Cardiac muscle cell (in vitro differentiated cells and primary cell): ENCODE measurements around the gene LATS2. TPM values are rescaled to one million over a fixed set of nuclear protein-coding genes. Genes with fewer than 3 reads are reported as not detected.

Source experiments
- DNase-seq, 2 donors: peaks; one replicate each; pipeline versions ENCODE4 v3.0.0 to v3.0.0-alpha.2; 2010 to 2017; ENCODE audit warnings: low read depth in 1 of 2, low spot score in 1 of 2
- H3K27ac ChIP-seq: fragments of 200-600 bp; sonication (generic); 2 replicates; pipeline ENCODE4 v1.5.1; 2016
- H3K27me3 ChIP-seq: fragments of 200-600 bp; sonication (generic); 2 replicates; pipeline ENCODE4 v1.6.0; 2016; ENCODE audit warnings: control low read depth
- H3K36me3 ChIP-seq: fragments of 200-600 bp; sonication (generic); 2 replicates; pipeline ENCODE4 v1.5.1; 2016; ENCODE audit warnings: control low read depth
- H3K4me1 ChIP-seq: fragments of 200-600 bp; sonication (generic); 2 replicates; pipeline ENCODE4 v1.8.1; 2017; ENCODE audit warnings: low read depth, mild to moderate bottlenecking, mixed run types
- H3K4me3 ChIP-seq: fragments of 200-600 bp; sonication (generic); 2 replicates; pipeline ENCODE4 v1.5.1; 2016; ENCODE audit warnings: mild to moderate bottlenecking
- H3K9me3 ChIP-seq: fragments of 200-600 bp; sonication (generic); 2 replicates; pipeline ENCODE4 v1.5.1; 2017; ENCODE audit warnings: low read depth, mild to moderate bottlenecking, control low read depth
- CTCF ChIP-seq: IDR thresholded peaks from 2 replicates; pipeline ENCODE4 v1.5.1; 2012; ENCODE audit warnings: low read depth, mild to moderate bottlenecking, low read length
- polyA plus RNA-seq: library from polyadenylated mRNA; unstranded; fragments of >200 nt; fragmentation: Nextera tagmentation; extraction: Ambion mirVana; gene quantifications from 2 replicates; pipeline ENCODE4 v1.2.1, GENCODE V29; 2016
- total RNA-seq: library from RNA; depleted of rRNA; stranded (reverse); fragments of >200 nt; gene quantifications from 2 replicates; pipeline ENCODE4 v1.2.3, GENCODE V29; 2016

The LATS2 gene
- total and polyA plus RNA-seq, 2 experiments from 2014 or later = 4.0 to 14.7 TPM

- Histone ChIP-seq H3K4me1 (no peaks in the 10 kb centered on the region), H3K36me3 (peaks cover 3% of the 10 kb centered on the region), H3K9me3 (no peaks in the 10 kb centered on the region), H3K27me3 (no peaks in the 10 kb centered on the region), H3K4me3 (no peak overlapping the region), H3K27ac (no peak overlapping the region)
- TF ChIP-seq CTCF = no peak
- peak in 1 of 2 donors; percentile 49 for DNase-seq
Observed at GRCh38 chr13:21058361-21058760, 3.0 kb downstream of the LATS2 start.

- no peak overlapping the region for H3K27ac ChIP-seq
- H3K4me1 ChIP-seq = no peaks in the 10 kb centered on the region
- no peaks in the 10 kb centered on the region for H3K36me3 ChIP-seq
- TF ChIP-seq CTCF = no peak
- no peak overlapping the region for H3K4me3 ChIP-seq
- DNase-seq = no peak
- H3K9me3 ChIP-seq = no peaks in the 10 kb centered on the region
- no peaks in the 10 kb centered on the region for H3K27me3 ChIP-seq
Observed at GRCh38 chr13:21055511-21056045, 5.8 kb downstream of the LATS2 start.

GRCh38 chr13:21055016-21055415 is 6.4 kb downstream of the LATS2 start:
- no peaks in the 10 kb centered on the region for H3K36me3 ChIP-seq
- H3K27me3 ChIP-seq = no peaks in the 10 kb centered on the region
- no peaks in the 10 kb centered on the region for H3K9me3 ChIP-seq
- H3K4me1 ChIP-seq = no peaks in the 10 kb centered on the region
- TF ChIP-seq CTCF = no peak
- DNase-seq = no peak
- H3K4me3 ChIP-seq = no peak overlapping the region
- no peak overlapping the region for H3K27ac ChIP-seq

- DNase-seq = no peak
- Histone ChIP-seq H3K4me3 (no peak overlapping the region), H3K36me3 (no peaks in the 10 kb centered on the region), H3K27ac (no peak overlapping the region), H3K4me1 (no peaks in the 10 kb centered on the region), H3K27me3 (no peaks in the 10 kb centered on the region), H3K9me3 (no peaks in the 10 kb centered on the region)
- no peak for TF ChIP-seq CTCF
Observed at GRCh38 chr13:21054313-21054712, 7.1 kb downstream of the LATS2 start.

GRCh38 chr13:21053231-21053630 is 8.2 kb downstream of the LATS2 start:
- Histone ChIP-seq H3K4me1 (no peaks in the 10 kb centered on the region), H3K27me3 (no peaks in the 10 kb centered on the region), H3K4me3 (no peak overlapping the region), H3K9me3 (no peaks in the 10 kb centered on the region), H3K27ac (no peak overlapping the region), H3K36me3 (no peaks in the 10 kb centered on the region)
- no peak for DNase-seq
- TF ChIP-seq CTCF = no peak

GRCh38 chr13:21051675-21052074 is 9.7 kb downstream of the LATS2 start:
- Histone ChIP-seq H3K27ac (no peak overlapping the region), H3K27me3 (no peaks in the 10 kb centered on the region), H3K4me3 (no peak overlapping the region), H3K9me3 (no peaks in the 10 kb centered on the region), H3K4me1 (no peaks in the 10 kb centered on the region), H3K36me3 (no peaks in the 10 kb centered on the region)
- no peak for DNase-seq
- no peak for TF ChIP-seq CTCF
